ENCODE results near the gene MAP3K19. TPM values are rescaled to one million over a fixed set of nuclear protein-coding genes. Genes with fewer than 3 reads are reported as not detected.

The MAP3K19 gene
- total RNA-seq, 1 experiment from 2014 or later: not detected

DNA sequence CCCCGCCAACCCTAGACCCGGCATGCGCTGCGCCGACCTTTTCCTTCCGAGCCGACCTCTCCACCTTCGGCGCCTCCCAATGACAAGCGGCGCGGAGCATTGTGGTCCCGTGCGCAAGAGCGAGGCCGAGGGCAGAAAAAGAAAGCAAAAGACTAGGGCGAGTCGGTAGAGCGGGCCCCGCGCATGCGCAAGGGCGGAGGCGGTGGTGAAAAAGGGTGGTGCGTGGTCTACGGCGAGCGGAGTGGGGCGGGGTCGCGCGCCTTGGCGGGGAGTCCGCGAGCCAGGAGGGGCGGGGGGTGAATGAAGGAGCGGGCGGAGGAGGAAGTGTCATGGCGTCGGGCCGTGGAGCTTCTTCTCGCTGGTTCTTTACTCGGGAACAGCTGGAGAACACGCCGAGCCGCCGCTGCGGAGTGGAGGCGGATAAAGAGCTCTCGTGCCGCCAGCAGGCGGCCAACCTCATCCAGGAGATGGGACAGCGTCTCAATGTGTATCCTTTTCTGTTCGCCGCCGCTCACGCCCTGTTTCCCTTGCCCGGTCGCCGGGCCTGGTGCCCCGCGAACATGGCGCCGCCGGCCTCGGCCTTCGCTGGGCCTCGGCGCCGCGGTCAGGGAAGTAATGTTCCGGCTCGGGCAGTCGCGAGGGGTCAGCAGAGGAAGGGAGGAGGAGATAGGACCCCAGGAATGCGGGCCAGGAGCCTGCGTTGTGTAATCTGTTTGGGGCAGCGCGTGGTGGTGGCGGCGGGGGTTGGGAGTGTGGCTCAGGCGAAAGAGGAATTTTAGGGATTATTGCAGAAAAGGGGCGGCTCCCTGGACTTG lies 128.5 kb downstream of the MAP3K19 start, which contains the start of gene CCNT2 (continued):
- TF ChIP-seq, protein P1, sequence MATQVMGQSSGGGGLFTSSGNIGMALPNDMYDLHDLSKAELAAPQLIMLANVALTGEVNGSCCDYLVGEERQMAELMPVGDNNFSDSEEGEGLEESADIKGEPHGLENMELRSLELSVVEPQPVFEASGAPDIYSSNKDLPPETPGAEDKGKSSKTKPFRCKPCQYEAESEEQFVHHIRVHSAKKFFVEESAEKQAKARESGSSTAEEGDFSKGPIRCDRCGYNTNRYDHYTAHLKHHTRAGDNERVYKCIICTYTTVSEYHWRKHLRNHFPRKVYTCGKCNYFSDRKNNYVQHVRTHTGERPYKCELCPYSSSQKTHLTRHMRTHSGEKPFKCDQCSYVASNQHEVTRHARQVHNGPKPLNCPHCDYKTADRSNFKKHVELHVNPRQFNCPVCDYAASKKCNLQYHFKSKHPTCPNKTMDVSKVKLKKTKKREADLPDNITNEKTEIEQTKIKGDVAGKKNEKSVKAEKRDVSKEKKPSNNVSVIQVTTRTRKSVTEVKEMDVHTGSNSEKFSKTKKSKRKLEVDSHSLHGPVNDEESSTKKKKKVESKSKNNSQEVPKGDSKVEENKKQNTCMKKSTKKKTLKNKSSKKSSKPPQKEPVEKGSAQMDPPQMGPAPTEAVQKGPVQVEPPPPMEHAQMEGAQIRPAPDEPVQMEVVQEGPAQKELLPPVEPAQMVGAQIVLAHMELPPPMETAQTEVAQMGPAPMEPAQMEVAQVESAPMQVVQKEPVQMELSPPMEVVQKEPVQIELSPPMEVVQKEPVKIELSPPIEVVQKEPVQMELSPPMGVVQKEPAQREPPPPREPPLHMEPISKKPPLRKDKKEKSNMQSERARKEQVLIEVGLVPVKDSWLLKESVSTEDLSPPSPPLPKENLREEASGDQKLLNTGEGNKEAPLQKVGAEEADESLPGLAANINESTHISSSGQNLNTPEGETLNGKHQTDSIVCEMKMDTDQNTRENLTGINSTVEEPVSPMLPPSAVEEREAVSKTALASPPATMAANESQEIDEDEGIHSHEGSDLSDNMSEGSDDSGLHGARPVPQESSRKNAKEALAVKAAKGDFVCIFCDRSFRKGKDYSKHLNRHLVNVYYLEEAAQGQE (IDR thresholded peaks at IDR 0.05; ENCODE audit: low read depth): no peak
- TF ChIP-seq ZNF274 (IDR thresholded peaks at IDR 0.05; ENCODE audit: low read depth, low read length) (no peak), SP1 (IDR thresholded peaks at IDR 0.05; ENCODE audit: low read depth) (peak; percentile 91)

DNA sequence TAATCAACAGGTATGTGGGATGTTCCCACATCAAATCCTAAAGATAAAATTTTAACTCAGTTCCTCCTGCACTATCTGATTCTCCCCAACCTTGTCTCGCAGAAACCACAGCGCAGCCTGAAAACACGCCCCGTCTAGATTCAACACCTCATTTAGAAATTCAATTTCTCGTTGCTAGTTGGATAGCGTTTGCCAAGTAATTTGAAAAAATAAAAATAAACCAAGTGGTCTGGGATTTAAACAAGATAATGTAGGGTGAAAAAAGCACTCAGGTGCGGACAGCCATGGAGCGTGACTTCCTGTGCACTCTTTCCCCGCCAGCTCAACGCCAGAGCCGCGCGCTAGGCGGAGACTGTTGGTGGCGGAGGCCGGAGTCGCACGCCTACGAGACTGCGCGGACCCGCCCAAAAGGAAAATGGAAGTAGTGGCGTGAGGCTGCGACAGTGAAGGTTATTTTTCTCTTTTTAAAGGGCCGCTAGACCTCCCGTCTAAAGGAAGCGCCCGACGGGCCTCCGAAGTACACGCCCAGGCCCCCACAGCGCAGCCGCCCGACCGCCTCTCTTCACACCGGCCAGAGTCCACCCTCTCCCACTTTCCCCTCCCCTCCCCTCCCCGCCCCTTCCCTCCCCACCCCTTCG lies 129.2 kb downstream of the MAP3K19 start:
- ChIA-PET CTCF (interaction anchor here (0.6 to 1.6 kb wide), 2 partner anchors 20 to 1467 kb away, joined by 3 to 5 read pairs; no protein-coding TSS in a partner anchor), RAD21 (ENCODE audit: low non-redundant PET in 1 of 2, low total read pairs in 2 of 2, uncharacterized antibody in 2 of 2, unreplicated experiment in 2 of 2) (interaction anchor here in 1 of 2 experiments (0.6 kb wide), 1 partner anchor 1031 kb away, joined by 3 read pairs; no protein-coding TSS in a partner anchor), POLR2A (no interaction called here)
- intact Hi-C loops (cut with micrococcal nuclease): no loop called here
- no peak for DNase-seq (ENCODE audit: low read depth, low spot score)
- no peaks in the 10 kb centered on the region for H3K27me3 ChIP-seq (ENCODE audit: insufficient read depth, low read length)
- H4K20me1 ChIP-seq (ENCODE audit: insufficient read depth): peaks cover 23% of the 10 kb centered on the region; the same call in 1 of the 2 replicates
- peak overlapping the region; percentile 60 to 77 for H3K4me3 ChIP-seq (replicated peaks in 1 of 2; ENCODE audit: low read depth in 1 of 2, low read length in 2 of 2)
- peak overlapping the region; percentile 92 for H3K9ac ChIP-seq (ENCODE audit: low read length)
- peaks cover 12 to 22% of the 10 kb centered on the region in 2 experiments; a peak in 3 of 4 replicates for H3K4me1 ChIP-seq (ENCODE audit: control insufficient read depth in 1 of 2, insufficient read depth in 2 of 2, low read length in 2 of 2)
- ATAC-seq: peak; percentile 86
- H3K9me3 ChIP-seq (ENCODE audit: control insufficient read depth in 1 of 2, insufficient read depth in 1 of 2, low read depth in 1 of 2, low read length in 2 of 2): no peaks in the 10 kb centered on the region
- H3K4me2 ChIP-seq (ENCODE audit: low read length): peak overlapping the region; percentile 70
- no peaks in the 10 kb centered on the region for H3K9me2 ChIP-seq (ENCODE audit: insufficient read depth)
- H2AFZ ChIP-seq (ENCODE audit: low read depth, low read length, poor library complexity, severe bottlenecking): peak overlapping the region; percentile 4
- peaks cover 43% of the 10 kb centered on the region for H3K79me2 ChIP-seq (ENCODE audit: insufficient read depth, low read length)
- BruUV-seq (replicated peaks): TSS peak; percentile 94
- H3K36me3 ChIP-seq (ENCODE audit: control insufficient read depth in 1 of 2, insufficient read depth in 2 of 2, low read length in 2 of 2): no peaks in the 10 kb centered on the region; a peak in 2 of 4 replicates
- H3K27ac ChIP-seq (ENCODE audit: low read depth, low read length): peak overlapping the region; percentile 62
- TF ChIP-seq YY1 (IDR thresholded peaks at IDR 0.05; ENCODE audit: extremely low read depth, insufficient replicate concordance, low read depth, low read length) (peak; percentile 77), RAD21 (IDR thresholded peaks at IDR 0.05; ENCODE audit: low read depth) (no peak), SIN3A (IDR thresholded peaks at IDR 0.05; ENCODE audit: low read depth) (peak; percentile 78; the same call in 1 of the 2 replicates), CBX3 (IDR thresholded peaks at IDR 0.05; ENCODE audit: low read depth) (no peak), EZH2 (IDR thresholded peaks at IDR 0.05) (no peak), JUND (IDR thresholded peaks at IDR 0.05) (no peak), TCF7L2 (IDR thresholded peaks at IDR 0.05; ENCODE audit: borderline replicate concordance, extremely low read depth, insufficient read depth, insufficient read length) (peak; percentile 29), ELF1 (IDR thresholded peaks at IDR 0.05; ENCODE audit: borderline replicate concordance, low read depth) (no peak; the same call in 1 of the 2 replicates)
- TF ChIP-seq, protein P2, sequence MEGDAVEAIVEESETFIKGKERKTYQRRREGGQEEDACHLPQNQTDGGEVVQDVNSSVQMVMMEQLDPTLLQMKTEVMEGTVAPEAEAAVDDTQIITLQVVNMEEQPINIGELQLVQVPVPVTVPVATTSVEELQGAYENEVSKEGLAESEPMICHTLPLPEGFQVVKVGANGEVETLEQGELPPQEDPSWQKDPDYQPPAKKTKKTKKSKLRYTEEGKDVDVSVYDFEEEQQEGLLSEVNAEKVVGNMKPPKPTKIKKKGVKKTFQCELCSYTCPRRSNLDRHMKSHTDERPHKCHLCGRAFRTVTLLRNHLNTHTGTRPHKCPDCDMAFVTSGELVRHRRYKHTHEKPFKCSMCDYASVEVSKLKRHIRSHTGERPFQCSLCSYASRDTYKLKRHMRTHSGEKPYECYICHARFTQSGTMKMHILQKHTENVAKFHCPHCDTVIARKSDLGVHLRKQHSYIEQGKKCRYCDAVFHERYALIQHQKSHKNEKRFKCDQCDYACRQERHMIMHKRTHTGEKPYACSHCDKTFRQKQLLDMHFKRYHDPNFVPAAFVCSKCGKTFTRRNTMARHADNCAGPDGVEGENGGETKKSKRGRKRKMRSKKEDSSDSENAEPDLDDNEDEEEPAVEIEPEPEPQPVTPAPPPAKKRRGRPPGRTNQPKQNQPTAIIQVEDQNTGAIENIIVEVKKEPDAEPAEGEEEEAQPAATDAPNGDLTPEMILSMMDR (IDR thresholded peaks at IDR 0.05 in 2 of 3, conservative IDR thresholded peaks at IDR 0.05 in 1 of 3; ENCODE audit: borderline replicate concordance in 1 of 3, insufficient read depth in 1 of 3, low read depth in 2 of 3, low read length in 2 of 3): peak in 1 of 3 experiments; percentile 25; a peak in 1 of 6 replicates
- TF ChIP-seq, protein P3, sequence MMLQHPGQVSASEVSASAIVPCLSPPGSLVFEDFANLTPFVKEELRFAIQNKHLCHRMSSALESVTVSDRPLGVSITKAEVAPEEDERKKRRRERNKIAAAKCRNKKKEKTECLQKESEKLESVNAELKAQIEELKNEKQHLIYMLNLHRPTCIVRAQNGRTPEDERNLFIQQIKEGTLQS (IDR thresholded peaks at IDR 0.05): no peak
- TF ChIP-seq, protein P4, sequence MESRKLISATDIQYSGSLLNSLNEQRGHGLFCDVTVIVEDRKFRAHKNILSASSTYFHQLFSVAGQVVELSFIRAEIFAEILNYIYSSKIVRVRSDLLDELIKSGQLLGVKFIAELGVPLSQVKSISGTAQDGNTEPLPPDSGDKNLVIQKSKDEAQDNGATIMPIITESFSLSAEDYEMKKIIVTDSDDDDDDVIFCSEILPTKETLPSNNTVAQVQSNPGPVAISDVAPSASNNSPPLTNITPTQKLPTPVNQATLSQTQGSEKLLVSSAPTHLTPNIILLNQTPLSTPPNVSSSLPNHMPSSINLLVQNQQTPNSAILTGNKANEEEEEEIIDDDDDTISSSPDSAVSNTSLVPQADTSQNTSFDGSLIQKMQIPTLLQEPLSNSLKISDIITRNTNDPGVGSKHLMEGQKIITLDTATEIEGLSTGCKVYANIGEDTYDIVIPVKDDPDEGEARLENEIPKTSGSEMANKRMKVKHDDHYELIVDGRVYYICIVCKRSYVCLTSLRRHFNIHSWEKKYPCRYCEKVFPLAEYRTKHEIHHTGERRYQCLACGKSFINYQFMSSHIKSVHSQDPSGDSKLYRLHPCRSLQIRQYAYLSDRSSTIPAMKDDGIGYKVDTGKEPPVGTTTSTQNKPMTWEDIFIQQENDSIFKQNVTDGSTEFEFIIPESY (IDR thresholded peaks at IDR 0.05; ENCODE audit: extremely low read depth, insufficient replicate concordance, low read length): no peak

Measured in HCT116 (cell line).